IMR-90 (cell line): ENCODE results near the gene SEC23A.

ENCODE experiments used
- MAFK ChIP-seq: IDR thresholded peaks from 2 replicates; pipeline ENCODE4 v1.6.1; 2012; ENCODE audit warnings: low read depth, low read length, improper control_type of control experiment
- TF ChIP-seq, protein P1 (sequence below): fragments of 150-350 bp; IDR thresholded peaks from 2 replicates; pipeline ENCODE4 v1.6.1; 2017; ENCODE audit warnings: mild to moderate bottlenecking, antibody characterized with exemption, low read length, low read depth

DNA sequence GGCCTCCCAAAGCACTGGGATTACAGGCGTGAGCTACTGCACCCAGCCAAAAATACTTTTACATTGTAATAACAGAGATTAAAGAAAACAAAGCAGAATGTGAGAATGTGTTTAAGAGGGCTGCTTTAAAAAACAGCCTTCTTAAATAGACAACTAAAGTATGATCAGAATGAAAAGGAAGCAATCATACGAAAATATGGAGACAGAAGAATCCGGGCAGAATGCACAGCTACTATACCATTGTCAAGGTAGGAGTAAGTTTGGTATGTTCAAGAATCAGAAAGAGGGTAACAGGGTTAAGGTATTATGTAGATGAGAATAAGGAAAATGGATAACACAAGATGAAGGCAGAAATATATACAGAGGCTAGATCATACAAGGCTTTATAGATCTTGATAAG is 8.5 kb downstream of the SEC23A start:
- TF ChIP-seq MAFK = no peak
- TF ChIP-seq, protein P1, sequence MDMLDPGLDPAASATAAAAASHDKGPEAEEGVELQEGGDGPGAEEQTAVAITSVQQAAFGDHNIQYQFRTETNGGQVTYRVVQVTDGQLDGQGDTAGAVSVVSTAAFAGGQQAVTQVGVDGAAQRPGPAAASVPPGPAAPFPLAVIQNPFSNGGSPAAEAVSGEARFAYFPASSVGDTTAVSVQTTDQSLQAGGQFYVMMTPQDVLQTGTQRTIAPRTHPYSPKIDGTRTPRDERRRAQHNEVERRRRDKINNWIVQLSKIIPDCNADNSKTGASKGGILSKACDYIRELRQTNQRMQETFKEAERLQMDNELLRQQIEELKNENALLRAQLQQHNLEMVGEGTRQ = no peak
